Measurements from ENCODE around the gene EDEM2. TPM values are rescaled to one million over a fixed set of nuclear protein-coding genes. Genes with fewer than 3 reads are reported as not detected.

EDEM2 gene
- total and polyA plus RNA-seq, 2 of the 13 experiments (the other 11 are each of a cell fraction or from before 2014, with no cell fraction given) = 33.1 to 46.9 TPM

- TF ChIP-seq CSRNP1 (CRISPR knock-in tag; IDR thresholded peaks at IDR 0.05) (no peak), TBP (CRISPR knock-in tag; IDR thresholded peaks at IDR 0.05) (no peak), TAF15 (IDR thresholded peaks at IDR 0.05; ENCODE audit: low read depth, low read length, poor library complexity, severe bottlenecking) (no peak), DMAP1 (CRISPR knock-in tag; IDR thresholded peaks at IDR 0.05) (no peak), CERS6 (CRISPR knock-in tag; IDR thresholded peaks at IDR 0.05) (no peak), KAT8 (CRISPR knock-in tag; IDR thresholded peaks at IDR 0.05) (no peak), ZNF816 (CRISPR knock-in tag; IDR thresholded peaks at IDR 0.05; ENCODE audit: borderline replicate concordance) (0 out of 2 replicates have a peak, but pooled peaks have one; percentile 21), SIN3A (IDR thresholded peaks at IDR 0.05; ENCODE audit: borderline replicate concordance, low read depth, low read length) (no peak), ZBTB34 (CRISPR knock-in tag; IDR thresholded peaks at IDR 0.05) (0 out of 2 replicates have a peak, but pooled peaks have one; percentile 8), STAT5B (CRISPR knock-in tag; IDR thresholded peaks at IDR 0.05) (no peak), ZMAT3 (CRISPR knock-in tag; conservative IDR thresholded peaks at IDR 0.05) (no peak), ZBTB33 (CRISPR knock-in tag; IDR thresholded peaks at IDR 0.05) (no peak), ZNF256 (CRISPR knock-in tag; conservative IDR thresholded peaks at IDR 0.05) (no peak), IKZF1 (IDR thresholded peaks at IDR 0.05) (no peak), SOX13 (IDR thresholded peaks at IDR 0.05) (no peak), SOX13 (CRISPR knock-in tag; conservative IDR thresholded peaks at IDR 0.05 in 1 of 2, IDR thresholded peaks at IDR 0.05 in 1 of 2) (no peak), SP140L (CRISPR knock-in tag; IDR thresholded peaks at IDR 0.05; ENCODE audit: borderline replicate concordance) (no peak), RAD21 (CRISPR knock-in tag; IDR thresholded peaks at IDR 0.05) (no peak), ZNF138 (CRISPR knock-in tag; IDR thresholded peaks at IDR 0.05; ENCODE audit: low read depth) (no peak; the same call in 1 of the 2 replicates), ZNF543 (CRISPR knock-in tag; IDR thresholded peaks at IDR 0.05) (no peak), ZNF44 (CRISPR knock-in tag; IDR thresholded peaks at IDR 0.05) (peak; percentile 57; the same call in 1 of the 2 replicates), RBFOX2 (IDR thresholded peaks at IDR 0.05; ENCODE audit: low read depth, low read length) (no peak)
- TF ChIP-seq, protein P1, sequence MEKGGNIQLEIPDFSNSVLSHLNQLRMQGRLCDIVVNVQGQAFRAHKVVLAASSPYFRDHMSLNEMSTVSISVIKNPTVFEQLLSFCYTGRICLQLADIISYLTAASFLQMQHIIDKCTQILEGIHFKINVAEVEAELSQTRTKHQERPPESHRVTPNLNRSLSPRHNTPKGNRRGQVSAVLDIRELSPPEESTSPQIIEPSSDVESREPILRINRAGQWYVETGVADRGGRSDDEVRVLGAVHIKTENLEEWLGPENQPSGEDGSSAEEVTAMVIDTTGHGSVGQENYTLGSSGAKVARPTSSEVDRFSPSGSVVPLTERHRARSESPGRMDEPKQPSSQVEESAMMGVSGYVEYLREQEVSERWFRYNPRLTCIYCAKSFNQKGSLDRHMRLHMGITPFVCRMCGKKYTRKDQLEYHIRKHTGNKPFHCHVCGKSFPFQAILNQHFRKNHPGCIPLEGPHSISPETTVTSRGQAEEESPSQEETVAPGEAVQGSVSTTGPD (CRISPR knock-in tag; IDR thresholded peaks at IDR 0.05) = no peak
These were observed 53.8 kb downstream of the EDEM2 start (continued) for GRCh38 chr20:35093267-35093884.

Data from HepG2 (cell line).